GM23248 (cell line): ENCODE measurements around the gene REM2.

Experiments used
- EZH2 ChIP-seq: fragments of 200-600 bp; sonication (generic); IDR thresholded peaks from 2 replicates; pipeline ENCODE4 v1.6.1; 2018; ENCODE audit warnings: antibody characterized with exemption, mild to moderate bottlenecking; ENCODE audit not compliant: insufficient read depth, poor library complexity, severe bottlenecking
- EZH2phosphoT487 ChIP-seq: fragments of 200-600 bp; sonication (generic); IDR thresholded peaks from 2 replicates; pipeline ENCODE4 v1.6.1; 2018; ENCODE audit warnings: antibody characterized with exemption, moderate library complexity, mild to moderate bottlenecking, low read depth; ENCODE audit not compliant: insufficient read depth

GRCh38 chr14:22841769-22842168 lies 41.3 kb upstream of the REM2 start:
- no peak for TF ChIP-seq EZH2
- no peak for TF ChIP-seq EZH2phosphoT487
